Naive B cell (primary cell): Measurements from ENCODE around the gene RNF224. TPM values are rescaled to one million over a fixed set of nuclear protein-coding genes. Genes with fewer than 3 reads are reported as not detected.

ENCODE experiments used
- ATAC-seq, 2 donors: fragments of 150-1000 bp; cut with Tn5 transposase; 2 replicates each; pipeline ENCODE4 v1.10.0; 2021; ENCODE audit warnings: low read depth in 2 of 2, mild to moderate bottlenecking in 2 of 2, moderate library complexity in 2 of 2
- DNase-seq: peaks from one replicate; pipeline ENCODE4 v3.0.0; 2022
- H3K27ac Mint-ChIP-seq, 6 donors: one replicate each; pipeline ENCODE4 v1.8.0; 2020 to 2022; ENCODE audit warnings: mild to moderate bottlenecking in 6 of 6, mixed read lengths in 6 of 6, moderate library complexity in 5 of 6, inconsistent platforms in 2 of 6
- H3K27me3 Mint-ChIP-seq, 3 donors: one replicate each; pipeline ENCODE4 v1.8.0; 2021 to 2022; ENCODE audit warnings: mixed read lengths in 3 of 3, mild to moderate bottlenecking in 1 of 3
- H3K36me3 Mint-ChIP-seq, 2 donors: one replicate each; pipeline ENCODE4 v1.8.0; 2020 to 2022; ENCODE audit warnings: mixed read lengths in 2 of 2, inconsistent platforms in 1 of 2, mild to moderate bottlenecking in 1 of 2
- H3K4me1 Mint-ChIP-seq, 3 donors: one replicate each; pipeline ENCODE4 v1.8.0; 2020 to 2022; ENCODE audit warnings: mixed read lengths in 3 of 3, inconsistent platforms in 1 of 3, mild to moderate bottlenecking in 1 of 3, moderate library complexity in 1 of 3
- H3K4me3 Mint-ChIP-seq, 8 donors: one replicate each; pipeline ENCODE4 v1.8.0; 2020 to 2022; ENCODE audit warnings: mild to moderate bottlenecking in 8 of 8, mixed read lengths in 8 of 8, moderate library complexity in 8 of 8, inconsistent platforms in 2 of 8
- H3K9me3 Mint-ChIP-seq, 7 donors: one replicate each; pipeline ENCODE4 v1.8.0; 2020 to 2022; ENCODE audit warnings: mixed read lengths in 7 of 7, mild to moderate bottlenecking in 5 of 7, inconsistent platforms in 2 of 7, moderate library complexity in 1 of 7
- polyA plus RNA-seq, 6 donors: library from polyadenylated mRNA; unstranded; fragments of 300-500 nt; fragmentation: Illumina TruSeq; gene quantifications; one replicate each; pipeline ENCODE4 v1.2.3, GENCODE V29; 2021; ENCODE audit warnings: low read depth in 6 of 6

RNF224 gene
- polyA plus RNA-seq, 6 donors from 2014 or later, result not detected

DNA sequence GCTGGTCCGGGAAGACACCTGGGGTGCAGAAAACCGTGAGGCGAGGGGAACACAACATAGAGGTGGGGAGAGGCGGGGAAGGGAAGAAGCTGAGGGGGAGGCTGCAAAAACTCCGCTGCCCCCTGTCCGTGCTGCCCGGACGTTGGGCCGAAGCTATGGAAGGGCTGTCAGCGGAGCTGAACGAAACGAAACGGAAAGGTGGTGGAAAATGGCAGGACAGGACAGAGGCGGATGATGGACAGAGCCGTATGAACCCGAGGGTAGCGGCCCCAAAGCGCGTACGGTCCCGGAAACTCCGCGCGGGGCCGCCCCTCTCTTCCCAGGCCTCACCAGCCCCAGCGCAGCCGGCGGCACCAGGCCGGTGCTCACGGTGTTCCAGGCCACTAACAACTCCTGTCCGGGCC is 39.2 kb upstream of the RNF224 start:
- Mint-ChIP-seq H3K9me3 (no peaks in the 10 kb centered on the region), H3K27me3 (no peaks in the 10 kb centered on the region), H3K4me3 (peak overlapping the region; percentile 92 to 96 (median 94)), H3K27ac (peak overlapping the region; percentile 94 to 99 (median 96)), H3K4me1 (peaks cover 28 to 47% (median 40%) of the 10 kb centered on the region in 3 donors), H3K36me3 (peaks cover 0 to 13% of the 10 kb centered on the region in 2 donors)
- DNase-seq (no peak), ATAC-seq (peak; percentile 7 to 10)

DNA sequence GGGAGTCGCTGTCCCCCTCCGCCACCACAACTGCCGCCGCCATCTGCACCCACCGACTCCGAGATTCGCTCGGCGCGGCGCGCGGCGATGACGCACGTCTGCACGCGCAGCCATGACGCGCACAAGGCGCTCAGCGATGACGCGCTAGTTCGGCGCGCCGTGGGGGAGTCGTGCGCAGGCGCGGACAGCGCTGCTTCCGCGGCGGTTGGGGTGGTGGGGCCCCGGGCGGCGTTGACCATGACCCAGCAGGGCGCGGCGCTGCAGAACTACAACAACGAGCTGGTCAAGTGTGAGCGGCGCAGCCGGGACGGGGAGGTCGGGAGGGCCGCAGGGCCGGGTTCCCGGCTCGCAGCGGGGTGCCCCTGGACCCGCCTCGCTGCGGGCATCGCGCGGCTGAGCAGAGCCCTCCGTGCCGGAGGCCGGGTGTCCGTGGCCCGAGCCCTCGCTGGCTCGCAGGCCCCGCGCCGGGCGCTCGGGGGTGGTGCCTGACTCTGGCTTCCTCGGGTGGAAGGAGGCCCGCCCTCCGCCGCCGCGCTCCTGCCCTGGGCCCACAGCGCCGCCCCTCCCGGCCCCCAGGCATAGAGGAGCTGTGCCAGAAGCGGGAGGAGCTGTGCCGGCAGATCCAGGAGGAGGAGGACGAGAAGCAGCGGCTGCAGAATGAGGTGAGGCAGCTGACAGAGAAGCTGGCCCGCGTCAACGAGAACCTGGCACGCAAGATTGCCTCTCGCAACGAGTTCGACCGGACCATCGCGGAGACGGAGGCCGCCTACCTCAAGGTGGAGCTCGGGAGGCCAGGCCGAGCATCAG is 38.6 kb upstream of the RNF224 start, which contains the start of the genes ANAPC2 and SSNA1:
Gene ANAPC2, minus strand, starts transcription at position 71 of the 807 bp plus-strand sequence. Its CDS starts 28 bp downstream, at position 43.
Gene SSNA1, plus strand, starts transcription at position 187 of the 807 bp plus-strand sequence. Its CDS starts 51 bp downstream, at position 238.
- peak; percentile 93 for DNase-seq
- Mint-ChIP-seq H3K36me3 (peaks cover 0 to 8% of the 10 kb centered on the region in 2 donors), H3K4me1 (peaks cover 28 to 47% (median 40%) of the 10 kb centered on the region in 3 donors), H3K4me3 (peak within 1 kb of the TSS; percentile 92 to 96 (median 94)), H3K9me3 (no peaks in the 10 kb centered on the region), H3K27ac (peak within 1 kb of the TSS; percentile 94 to 99 (median 97)), H3K27me3 (no peaks in the 10 kb centered on the region)
- peak; percentile 80 to 81 for ATAC-seq

DNA sequence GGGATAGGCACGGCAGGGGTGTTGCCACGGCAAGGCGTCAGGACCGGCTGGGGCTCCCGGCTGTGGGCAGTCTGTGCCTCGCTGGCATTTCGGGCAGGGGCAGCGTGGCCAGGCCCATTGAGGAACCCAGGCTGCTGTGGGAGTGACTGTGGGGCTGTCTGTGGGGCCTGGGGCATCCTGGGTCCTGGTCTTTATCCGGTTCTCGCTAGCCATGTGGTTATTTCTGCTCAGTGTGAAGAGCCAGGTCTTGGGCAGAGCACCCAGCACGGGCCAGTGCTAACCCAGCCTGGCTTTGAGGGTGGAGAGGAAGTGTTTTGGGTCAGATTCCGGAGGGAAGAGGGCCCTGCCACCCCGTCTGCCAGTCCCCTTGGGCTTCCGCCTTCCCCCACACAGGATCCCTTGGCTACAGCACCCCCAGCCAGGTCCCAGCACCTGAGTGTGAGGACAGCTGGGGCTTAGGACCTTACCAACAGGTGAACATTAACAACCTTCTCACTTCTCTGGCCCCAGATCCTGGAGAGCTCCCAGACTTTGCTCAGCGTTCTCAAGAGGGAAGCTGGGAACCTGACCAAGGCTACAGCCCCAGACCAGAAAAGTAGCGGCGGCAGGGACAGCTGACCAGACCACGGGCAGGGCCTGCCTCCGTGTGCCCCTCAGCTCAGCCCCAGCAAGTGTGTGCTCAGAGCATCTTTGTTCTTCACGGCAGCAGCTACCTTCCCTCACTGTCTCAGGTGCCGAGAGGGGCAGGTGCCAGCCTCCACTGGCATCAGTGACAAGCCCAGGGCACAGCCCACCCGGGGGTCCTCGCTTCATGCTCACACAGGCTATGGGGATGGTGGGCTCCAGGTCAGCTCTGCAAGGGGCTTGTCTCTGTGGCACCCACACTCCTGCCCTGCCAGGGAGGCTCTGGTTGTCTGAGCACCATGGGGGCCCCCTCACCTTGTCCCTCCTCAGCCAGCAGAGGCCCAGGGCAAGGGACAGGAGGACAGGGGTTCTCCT is 37.7 kb upstream of the RNF224 start:
- no peak for DNase-seq
- peaks cover 23 to 40% (median 39%) of the 10 kb centered on the region in 3 donors for H3K4me1 Mint-ChIP-seq
- H3K27me3 Mint-ChIP-seq, result no peaks in the 10 kb centered on the region
- no peaks in the 10 kb centered on the region for H3K36me3 Mint-ChIP-seq
- peak overlapping the region; percentile 88 to 99 (median 94) for H3K27ac Mint-ChIP-seq
- ATAC-seq, result no peak
- no peaks in the 10 kb centered on the region for H3K9me3 Mint-ChIP-seq
- H3K4me3 Mint-ChIP-seq, result peak overlapping the region; percentile 90 to 96 (median 92)

DNA sequence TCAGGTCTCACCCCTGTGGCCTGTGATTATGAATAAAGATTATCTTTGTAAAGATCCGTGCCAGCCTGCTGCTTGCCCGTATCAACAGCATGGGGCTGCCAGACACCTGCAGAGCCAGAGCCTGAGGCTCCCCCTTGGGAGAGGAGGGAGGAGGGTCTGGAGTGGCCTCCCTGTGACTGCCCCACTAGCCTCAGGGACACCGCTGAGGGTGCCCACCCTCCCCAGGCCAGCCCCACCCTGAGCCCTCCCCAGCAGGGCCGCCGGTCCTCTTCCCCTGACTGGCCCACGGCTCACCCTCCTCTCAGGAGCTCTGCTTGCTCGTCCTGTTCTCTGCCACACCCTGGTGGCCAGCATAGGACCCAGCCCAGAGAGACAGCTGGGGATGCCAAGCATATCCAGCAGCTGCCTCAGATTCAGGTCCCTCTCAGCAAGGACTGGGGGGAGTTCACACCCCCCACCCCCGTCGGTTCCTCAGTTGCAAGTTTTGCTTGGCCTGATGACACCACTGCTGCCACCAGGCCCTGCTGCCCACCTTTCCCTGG is 36.9 kb upstream of the RNF224 start:
- Mint-ChIP-seq H3K27me3 (no peaks in the 10 kb centered on the region), H3K36me3 (no peaks in the 10 kb centered on the region), H3K4me1 (peaks cover 27 to 42% (median 38%) of the 10 kb centered on the region in 3 donors), H3K27ac (peak overlapping the region in 4 of 6 donors; percentile 30 to 94 (median 68)), H3K4me3 (peak overlapping the region; percentile 42 to 92 (median 68)), H3K9me3 (no peaks in the 10 kb centered on the region)
- ATAC-seq, result no peak
- no peak for DNase-seq

DNA sequence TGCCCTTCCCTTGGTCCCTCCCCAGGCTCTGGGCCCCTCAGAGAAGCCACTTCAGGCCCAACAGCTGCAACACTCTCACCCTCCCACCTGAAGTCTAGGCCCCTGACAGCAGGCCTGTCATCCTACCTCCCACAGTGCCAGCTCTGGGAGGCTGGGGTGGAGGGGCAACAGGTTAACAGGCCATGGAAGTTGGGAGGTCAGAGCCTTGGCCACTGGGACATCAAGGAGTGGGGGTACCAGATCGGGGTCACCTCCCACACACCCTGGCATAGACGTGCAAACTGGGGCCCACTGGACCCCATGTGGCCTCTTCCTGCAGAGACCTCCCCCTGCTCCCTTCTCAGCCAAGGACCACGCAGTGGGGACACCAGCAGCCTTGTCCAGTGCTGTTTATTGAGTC is 36.1 kb upstream of the RNF224 start:
- Mint-ChIP-seq H3K36me3 (no peaks in the 10 kb centered on the region), H3K9me3 (no peaks in the 10 kb centered on the region), H3K4me1 (peaks cover 28 to 42% (median 31%) of the 10 kb centered on the region in 3 donors), H3K4me3 (peak overlapping the region in 4 of 8 donors; percentile 12 to 92 (median 74)), H3K27me3 (no peaks in the 10 kb centered on the region), H3K27ac (peak overlapping the region in 3 of 6 donors; percentile 78 to 94 (median 82))
- DNase-seq (no peak), ATAC-seq (no peak)

- Mint-ChIP-seq H3K27me3 (no peaks in the 10 kb centered on the region), H3K4me1 (peaks cover 25 to 37% (median 26%) of the 10 kb centered on the region in 3 donors), H3K27ac (peak overlapping the region in 1 of 6 donors; percentile 94), H3K36me3 (no peaks in the 10 kb centered on the region), H3K4me3 (peak overlapping the region in 1 of 8 donors; percentile 41), H3K9me3 (no peaks in the 10 kb centered on the region)
- ATAC-seq (no peak), DNase-seq (no peak)
These were observed 35.4 kb upstream of the RNF224 start for GRCh38 chr9:137191691-137192447.

DNA sequence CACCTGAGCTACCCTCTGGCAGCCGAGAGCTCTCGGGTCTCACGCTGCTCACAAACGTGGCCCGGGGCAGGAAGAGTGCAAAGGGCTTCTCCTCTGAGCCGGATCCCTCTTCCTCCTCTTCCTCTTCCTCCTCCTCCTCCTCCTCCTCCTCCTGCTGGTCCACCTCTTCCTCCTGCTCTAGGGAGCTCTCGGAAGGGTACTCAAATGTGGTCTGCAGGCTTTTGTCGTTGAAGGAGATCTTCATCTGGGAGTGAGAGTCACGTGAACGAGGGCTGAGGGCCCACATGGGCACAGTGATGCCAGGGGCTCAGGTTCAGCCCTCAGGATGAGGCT is 34.9 kb upstream of the RNF224 start:
- Mint-ChIP-seq H3K4me1 (peaks cover 20 to 35% (median 22%) of the 10 kb centered on the region in 3 donors), H3K36me3 (no peaks in the 10 kb centered on the region), H3K4me3 (peak overlapping the region in 1 of 8 donors; percentile 41), H3K9me3 (no peaks in the 10 kb centered on the region), H3K27ac (no peak overlapping the region), H3K27me3 (no peaks in the 10 kb centered on the region)
- DNase-seq (no peak), ATAC-seq (no peak)

DNA sequence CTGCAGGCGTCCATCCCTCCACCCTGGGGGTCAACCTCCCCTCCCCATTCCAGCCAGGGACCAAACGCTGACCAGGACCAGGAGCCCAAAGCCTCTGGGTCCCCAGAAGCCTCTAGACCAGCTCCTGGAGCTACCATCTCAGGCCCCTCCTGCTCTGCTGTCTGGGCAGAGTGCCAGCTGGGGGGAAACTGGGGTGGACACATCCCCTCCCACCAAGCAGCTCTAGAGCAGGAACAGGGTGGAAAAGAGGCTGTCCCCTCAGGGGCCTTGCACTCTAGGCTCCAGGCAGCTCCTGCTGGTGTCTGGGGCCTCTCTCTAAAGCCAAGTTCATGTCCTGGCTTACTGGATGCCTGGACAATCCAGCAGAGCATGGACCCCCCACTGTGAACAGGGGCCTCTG is 34.4 kb upstream of the RNF224 start:
- Mint-ChIP-seq H3K9me3 (no peaks in the 10 kb centered on the region), H3K27me3 (no peaks in the 10 kb centered on the region), H3K36me3 (no peaks in the 10 kb centered on the region), H3K4me3 (peak overlapping the region in 1 of 8 donors; percentile 41), H3K4me1 (peaks cover 15 to 30% (median 19%) of the 10 kb centered on the region in 3 donors), H3K27ac (no peak overlapping the region)
- ATAC-seq (no peak), DNase-seq (no peak)

DNA sequence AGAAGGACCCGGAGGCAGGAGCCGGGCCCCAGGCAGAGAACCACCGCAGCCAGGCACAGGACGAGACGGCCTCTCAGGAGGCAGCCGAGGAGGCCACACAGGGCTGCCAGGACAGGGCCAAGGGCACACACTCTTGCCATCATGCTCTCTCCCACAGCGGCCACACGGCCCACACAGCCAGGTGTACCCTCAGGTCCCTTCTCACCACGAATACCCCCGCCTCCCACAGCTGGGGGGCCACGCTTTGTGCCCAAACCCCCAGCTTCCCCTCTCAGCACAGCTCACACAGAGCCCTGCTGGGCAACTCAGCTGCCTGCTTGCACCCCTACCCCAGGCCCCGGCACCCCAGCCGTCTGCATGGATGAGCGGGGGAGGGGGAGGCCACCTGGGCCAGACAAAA is 33.5 kb upstream of the RNF224 start:
- peak overlapping the region in 1 of 8 donors; percentile 9 for H3K4me3 Mint-ChIP-seq
- H3K36me3 Mint-ChIP-seq, result no peaks in the 10 kb centered on the region
- H3K4me1 Mint-ChIP-seq, result peaks cover 14 to 30% (median 16%) of the 10 kb centered on the region in 3 donors
- no peaks in the 10 kb centered on the region for H3K9me3 Mint-ChIP-seq
- DNase-seq (no peak), ATAC-seq (no peak)
- no peaks in the 10 kb centered on the region for H3K27me3 Mint-ChIP-seq
- no peak overlapping the region for H3K27ac Mint-ChIP-seq

GRCh38 chr9:137194388-137194787 is 32.9 kb upstream of the RNF224 start:
- ATAC-seq (no peak), DNase-seq (no peak)
- peaks cover 9 to 24% (median 10%) of the 10 kb centered on the region in 3 donors for H3K4me1 Mint-ChIP-seq
- no peak overlapping the region for H3K4me3 Mint-ChIP-seq
- no peaks in the 10 kb centered on the region for H3K27me3 Mint-ChIP-seq
- H3K27ac Mint-ChIP-seq, result no peak overlapping the region
- H3K36me3 Mint-ChIP-seq, result no peaks in the 10 kb centered on the region
- H3K9me3 Mint-ChIP-seq, result no peaks in the 10 kb centered on the region

DNA sequence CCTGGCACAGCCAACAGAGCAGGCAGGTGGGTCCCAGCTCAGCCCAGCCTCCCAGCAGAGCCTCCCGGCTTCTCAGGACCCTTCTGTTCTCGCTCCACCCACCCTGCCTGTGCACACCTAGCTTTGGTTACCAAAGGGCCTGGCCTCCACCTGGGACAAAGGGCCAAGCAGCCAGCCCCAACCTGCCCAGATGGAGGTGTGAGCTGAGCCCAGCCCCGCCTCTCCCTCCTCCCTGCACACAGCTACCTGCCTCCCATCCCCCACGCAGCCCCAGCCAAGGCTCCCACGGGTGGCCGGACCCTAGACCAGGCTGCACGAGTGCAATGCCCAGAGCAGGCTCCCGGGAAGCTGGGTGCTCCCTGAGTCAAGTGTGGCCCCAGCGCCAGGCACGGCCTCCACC is 32.4 kb upstream of the RNF224 start:
- Mint-ChIP-seq H3K4me1 (peaks cover 5 to 24% (median 11%) of the 10 kb centered on the region in 3 donors), H3K27ac (no peak overlapping the region), H3K4me3 (no peak overlapping the region), H3K36me3 (no peaks in the 10 kb centered on the region), H3K27me3 (no peaks in the 10 kb centered on the region), H3K9me3 (no peaks in the 10 kb centered on the region)
- DNase-seq, result no peak
- no peak for ATAC-seq

GRCh38 chr9:137195525-137196220 is 31.6 kb upstream of the RNF224 start:
- no peak for ATAC-seq
- Mint-ChIP-seq H3K9me3 (no peaks in the 10 kb centered on the region), H3K36me3 (no peaks in the 10 kb centered on the region), H3K4me3 (peak overlapping the region in 1 of 8 donors; percentile 45), H3K27me3 (no peaks in the 10 kb centered on the region), H3K27ac (no peak overlapping the region), H3K4me1 (peaks cover 4 to 21% (median 11%) of the 10 kb centered on the region in 3 donors)
- no peak for DNase-seq
